ENCODE data around the gene MBNL1. TPM values are rescaled to one million over a fixed set of nuclear protein-coding genes. Genes with fewer than 3 reads are reported as not detected.

Gene MBNL1
- total RNA-seq (2021; ENCODE audit: unreplicated experiment) (200 TPM), Bru-seq, nascent RNA (percentile 97 among the genes with signal in this experiment), BruChase-seq, experiment 1, labeled RNA remaining after a 6-hour chase (percentile 94 among the genes with signal in this experiment), BruChase-seq, experiment 2, labeled RNA remaining after a 2-hour chase (percentile 94 among the genes with signal in this experiment)
- 69.4 and 70.1 TPM in 2 replicates for polyA plus RNA-seq (2012)
- long read RNA-seq, full-length matches to known transcripts: 59 of 183 reads
- long read RNA-seq, partial matches to known transcripts: 79 of 183 reads
- long read RNA-seq, other reads (novel, unspliced or antisense): 45 of 183 reads

- CTCF ChIA-PET: no interaction called here
- TF ChIP-seq EZH2phosphoT487 (IDR thresholded peaks at IDR 0.05; ENCODE audit: borderline replicate concordance): no peak
- no peak for TF ChIP-seq ATF3 (IDR thresholded peaks at IDR 0.05)
- peak; percentile 74 for TF ChIP-seq YY1 (IDR thresholded peaks at IDR 0.05; ENCODE audit: extremely low read depth, insufficient replicate concordance, low read depth, low read length)
- TF ChIP-seq TCF7L2 (IDR thresholded peaks at IDR 0.05; ENCODE audit: borderline replicate concordance, extremely low read depth, insufficient read depth, insufficient read length): peak; percentile 72
- TF ChIP-seq POLR2AphosphoS5 (IDR thresholded peaks at IDR 0.05; ENCODE audit: low read depth, low read length): peak; percentile 90
- no peak for TF ChIP-seq EZH2 (IDR thresholded peaks at IDR 0.05)
- TF ChIP-seq ZNF274 (IDR thresholded peaks at IDR 0.05; ENCODE audit: low read depth, low read length): no peak
- TF ChIP-seq, protein P1, sequence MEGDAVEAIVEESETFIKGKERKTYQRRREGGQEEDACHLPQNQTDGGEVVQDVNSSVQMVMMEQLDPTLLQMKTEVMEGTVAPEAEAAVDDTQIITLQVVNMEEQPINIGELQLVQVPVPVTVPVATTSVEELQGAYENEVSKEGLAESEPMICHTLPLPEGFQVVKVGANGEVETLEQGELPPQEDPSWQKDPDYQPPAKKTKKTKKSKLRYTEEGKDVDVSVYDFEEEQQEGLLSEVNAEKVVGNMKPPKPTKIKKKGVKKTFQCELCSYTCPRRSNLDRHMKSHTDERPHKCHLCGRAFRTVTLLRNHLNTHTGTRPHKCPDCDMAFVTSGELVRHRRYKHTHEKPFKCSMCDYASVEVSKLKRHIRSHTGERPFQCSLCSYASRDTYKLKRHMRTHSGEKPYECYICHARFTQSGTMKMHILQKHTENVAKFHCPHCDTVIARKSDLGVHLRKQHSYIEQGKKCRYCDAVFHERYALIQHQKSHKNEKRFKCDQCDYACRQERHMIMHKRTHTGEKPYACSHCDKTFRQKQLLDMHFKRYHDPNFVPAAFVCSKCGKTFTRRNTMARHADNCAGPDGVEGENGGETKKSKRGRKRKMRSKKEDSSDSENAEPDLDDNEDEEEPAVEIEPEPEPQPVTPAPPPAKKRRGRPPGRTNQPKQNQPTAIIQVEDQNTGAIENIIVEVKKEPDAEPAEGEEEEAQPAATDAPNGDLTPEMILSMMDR (IDR thresholded peaks at IDR 0.05 in 2 of 3, conservative IDR thresholded peaks at IDR 0.05 in 1 of 3; ENCODE audit: borderline replicate concordance in 1 of 3, insufficient read depth in 1 of 3, low read depth in 2 of 3, low read length in 2 of 3): no peak
- TF ChIP-seq SIN3A (IDR thresholded peaks at IDR 0.05; ENCODE audit: low read depth): no peak; the same call in none of the 2 replicates
- TF ChIP-seq SRF (IDR thresholded peaks at IDR 0.05; ENCODE audit: low read depth): no peak
- 0 out of 2 replicates have a peak, but pooled peaks have one; percentile 13 for TF ChIP-seq RAD21 (IDR thresholded peaks at IDR 0.05; ENCODE audit: low read depth)
- no peak for TF ChIP-seq JUND (IDR thresholded peaks at IDR 0.05)
- peak; percentile 89 for TF ChIP-seq MAX (IDR thresholded peaks at IDR 0.05)
- TF ChIP-seq ZFX (IDR thresholded peaks at IDR 0.05): peak; percentile 25; the same call in 1 of the 2 replicates
- no peak for TF ChIP-seq CEBPB (IDR thresholded peaks at IDR 0.05; ENCODE audit: low read depth)
- no peak for TF ChIP-seq ZBTB33 (IDR thresholded peaks at IDR 0.05; ENCODE audit: extremely low read depth, insufficient replicate concordance, low read length)
- no peak for TF ChIP-seq FOSL1 (IDR thresholded peaks at IDR 0.05; ENCODE audit: low read depth)
- TF ChIP-seq EGR1 (IDR thresholded peaks at IDR 0.05; ENCODE audit: low read depth): no peak
- TF ChIP-seq SP1 (IDR thresholded peaks at IDR 0.05; ENCODE audit: low read depth): no peak
- peak; percentile 26; the same call in 1 of the 2 replicates for TF ChIP-seq CBX3 (IDR thresholded peaks at IDR 0.05; ENCODE audit: low read depth)
- TF ChIP-seq ELF1 (IDR thresholded peaks at IDR 0.05; ENCODE audit: borderline replicate concordance, low read depth): peak; percentile 42; the same call in 1 of the 2 replicates
These were observed at the start of gene MBNL1 for GRCh38 chr3:152268555-152269055. Gene MBNL1 (plus strand): TSS chr3:152268929. CDS start chr3:152300194, 31,265 bp downstream.

More at GRCh38 chr3:152268555-152269055, at the start of gene MBNL1:
- Histone ChIP-seq H4K20me1 (ENCODE audit: insufficient read depth) (no peaks in the 10 kb centered on the region), H3K9me2 (ENCODE audit: insufficient read depth) (no peaks in the 10 kb centered on the region), H3K9ac (ENCODE audit: low read length) (peak within 1 kb of the TSS; percentile 88), H3K27ac (ENCODE audit: low read depth, low read length) (peak within 1 kb of the TSS; percentile 90), H3K79me2 (ENCODE audit: insufficient read depth, low read length) (peaks cover 48% of the 10 kb centered on the region), H3K4me2 (ENCODE audit: low read length) (peak within 1 kb of the TSS; percentile 72), H3K4me1 (ENCODE audit: control insufficient read depth in 1 of 2, insufficient read depth in 2 of 2, low read length in 2 of 2) (peaks cover 50 to 64% of the 10 kb centered on the region in 2 experiments), H3K27me3 (ENCODE audit: insufficient read depth, low read length) (no peaks in the 10 kb centered on the region), H3K36me3 (ENCODE audit: control insufficient read depth in 1 of 2, insufficient read depth in 2 of 2, low read length in 2 of 2) (no peaks in the 10 kb centered on the region), H3K4me3 (replicated peaks in 1 of 2; ENCODE audit: low read depth in 1 of 2, low read length in 2 of 2) (peak within 1 kb of the TSS; percentile 77 to 88), H3K9me3 (ENCODE audit: control insufficient read depth in 1 of 2, insufficient read depth in 1 of 2, low read depth in 1 of 2, low read length in 2 of 2) (no peaks in the 10 kb centered on the region), H2AFZ (ENCODE audit: low read depth, low read length, poor library complexity, severe bottlenecking) (no peak within 1 kb of the TSS)
- peak; percentile 71 for ATAC-seq
- intact Hi-C loops (cut with micrococcal nuclease): loop anchor here (2.0 to 5.0 kb wide), 2 partner anchors 246 to 784 kb away; no protein-coding TSS in a partner anchor
- ChIA-PET POLR2A (interaction anchor here (0.6 to 2.5 kb wide), 13 partner anchors 8 to 242 kb away, joined by 3 to 8 read pairs (median 4); no protein-coding TSS in a partner anchor), RAD21 (ENCODE audit: low non-redundant PET in 1 of 2, low total read pairs in 2 of 2, uncharacterized antibody in 2 of 2, unreplicated experiment in 2 of 2) (interaction anchor here in 1 of 2 experiments (0.5 kb wide), 1 partner anchor 82 kb away, joined by 3 read pairs; no protein-coding TSS in a partner anchor)
- peak; percentile 70 for DNase-seq (ENCODE audit: low read depth, low spot score)
- no TSS peak for BruUV-seq (replicated peaks)
